Superior temporal gyrus (tissue), 1 donor: ENCODE results near the gene CATSPER3.

Experiments
- DNase-seq: peaks from one replicate; pipeline ENCODE4 v3.0.0-alpha.2; 2016; ENCODE audit errors: extremely low spot score

The CATSPER3 gene

DNA sequence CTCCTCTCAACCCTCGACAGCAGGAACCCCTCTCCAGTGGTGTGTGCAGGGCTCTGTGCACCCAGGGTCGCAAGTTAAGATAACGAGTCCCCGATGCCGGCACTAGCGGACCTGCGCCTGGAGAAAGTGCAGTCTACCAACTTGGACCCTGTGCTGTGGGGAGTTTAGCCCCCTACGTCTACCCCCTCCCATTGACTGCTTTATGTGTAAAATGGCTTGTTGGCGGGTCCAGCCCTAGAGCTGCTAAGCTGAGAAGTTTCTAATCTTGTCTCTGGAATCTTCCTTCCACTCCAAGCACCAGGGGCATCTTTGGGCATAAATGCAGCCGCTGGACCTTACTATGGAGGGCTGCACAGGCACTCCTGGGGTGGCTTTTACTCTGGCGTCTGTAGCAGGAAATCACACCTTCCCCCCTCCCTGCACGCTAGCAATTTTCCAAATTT, 73.5 kb downstream of the CATSPER3 start:
- DNase-seq = no peak

DNA sequence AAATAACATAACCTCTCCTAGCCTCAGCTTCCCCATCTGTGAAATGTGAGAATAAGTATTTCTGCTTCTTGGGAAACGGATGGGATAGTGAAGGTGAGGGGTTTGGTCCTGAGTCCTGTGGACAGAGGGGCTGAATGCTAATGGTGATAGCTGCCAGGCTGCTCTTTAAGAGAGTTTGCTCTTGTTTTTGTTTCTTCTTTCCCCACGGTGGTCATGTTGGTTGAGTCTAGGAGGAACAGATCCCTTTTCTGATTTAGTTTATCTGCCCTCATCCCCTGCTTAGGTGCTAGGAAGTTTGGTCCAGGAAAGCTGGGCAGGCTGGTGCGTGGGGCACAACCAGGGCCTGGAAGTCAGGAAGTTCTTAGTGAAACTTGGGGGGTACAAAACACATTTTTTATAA, 74.0 kb downstream of the CATSPER3 start:
- DNase-seq = no peak

DNA sequence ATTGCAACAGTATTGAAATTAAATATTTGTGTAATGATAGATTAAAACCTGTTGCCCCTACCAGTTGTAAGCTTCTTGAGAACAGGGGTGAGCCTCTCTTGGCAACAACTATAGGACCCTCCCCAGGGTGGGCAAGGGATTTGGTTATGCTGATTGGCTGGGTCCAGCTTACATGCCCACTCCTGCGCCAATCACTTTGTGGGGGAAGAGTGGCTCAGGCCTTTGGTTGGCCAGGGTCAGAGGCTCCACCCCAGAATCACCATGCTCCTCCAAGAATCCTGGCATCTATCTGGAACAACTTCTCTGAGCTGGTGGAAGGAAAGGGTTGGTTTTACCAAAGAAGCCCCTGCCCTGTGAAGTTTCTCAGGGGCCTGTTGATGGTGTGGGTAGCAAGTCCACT, 74.9 kb downstream of the CATSPER3 start:
- DNase-seq = no peak

GRCh38 chr5:135045488-135045887, 77.8 kb downstream of the CATSPER3 start:
- DNase-seq = no peak

DNA sequence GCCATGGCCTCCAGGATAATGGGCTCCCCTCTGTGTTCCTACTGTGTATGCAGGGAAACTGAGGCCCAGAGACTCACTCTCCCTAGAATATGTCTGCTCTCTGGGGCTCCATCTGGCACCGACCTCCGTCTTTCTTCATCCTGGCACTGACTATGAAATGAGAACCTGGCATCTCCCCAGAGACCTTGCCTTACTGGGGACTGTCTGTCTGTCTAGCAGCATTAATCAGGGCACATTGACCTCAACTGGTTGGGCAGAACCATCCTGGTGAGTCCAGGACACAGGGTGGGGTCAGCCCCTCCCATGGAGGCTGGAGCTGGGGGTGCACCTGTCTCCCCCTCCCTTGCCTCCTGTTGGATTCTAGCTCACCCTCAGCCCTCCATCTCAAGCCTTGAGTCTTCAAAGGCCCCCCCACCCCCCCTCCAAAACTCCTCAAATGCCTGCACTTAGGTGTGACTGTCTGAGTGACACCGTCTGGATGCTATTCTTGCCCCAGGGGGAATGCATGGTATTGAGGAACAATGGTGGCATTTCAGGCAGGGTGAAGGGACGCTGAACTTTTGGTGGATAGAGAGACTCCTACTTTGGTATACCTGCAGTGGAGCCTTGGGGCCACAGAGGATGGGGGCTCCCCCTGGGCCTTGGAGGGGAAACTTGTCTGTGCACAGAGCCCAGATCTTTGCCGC, 79.1 kb downstream of the CATSPER3 start:
- DNase-seq = no peak

DNA sequence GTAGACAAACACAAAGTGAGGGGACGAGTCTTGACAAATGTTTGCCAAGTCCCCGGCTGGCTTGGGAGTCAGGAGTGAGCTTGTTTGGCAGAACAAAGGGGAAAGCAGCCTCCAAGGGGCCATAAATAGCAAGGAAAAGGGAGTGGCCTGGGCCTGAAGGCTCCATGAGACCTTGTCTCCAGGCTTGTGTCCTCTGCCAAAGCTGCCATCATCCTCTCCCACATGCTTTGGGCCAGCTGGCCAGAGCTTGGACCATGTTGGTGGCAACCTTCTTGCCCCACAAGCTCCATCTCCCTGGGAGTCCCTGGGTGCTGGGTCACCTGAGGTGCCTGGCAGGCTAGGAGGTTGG, 79.6 kb downstream of the CATSPER3 start:
- no peak for DNase-seq

DNA sequence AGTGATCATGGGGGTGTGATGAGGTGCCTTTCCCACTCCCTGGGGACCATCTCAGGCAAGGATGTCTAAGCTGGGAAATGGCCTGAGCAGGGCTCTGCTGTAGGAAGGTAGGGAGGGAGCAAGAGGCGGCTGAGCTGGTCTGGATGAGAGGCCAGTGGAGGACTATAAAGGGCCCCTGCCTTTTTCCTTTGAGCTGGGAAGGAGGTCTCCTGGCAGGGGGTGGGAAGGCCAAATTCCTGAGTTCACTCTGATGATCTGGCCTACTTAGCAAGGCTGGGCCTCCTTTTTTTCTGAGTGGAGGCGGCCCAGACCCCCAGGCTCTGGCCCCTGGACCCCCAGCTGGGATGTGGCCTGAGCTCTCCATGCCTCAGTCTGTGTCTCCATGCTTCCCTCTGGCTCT, 80.6 kb downstream of the CATSPER3 start:
- DNase-seq = no peak

- no peak for DNase-seq
Observed at GRCh38 chr5:135048930-135049329, 81.2 kb downstream of the CATSPER3 start.

GRCh38 chr5:135050244-135050767, 82.6 kb downstream of the CATSPER3 start:
- DNase-seq = no peak

GRCh38 chr5:135051399-135051798, 83.7 kb downstream of the CATSPER3 start:
- DNase-seq = no peak

DNA sequence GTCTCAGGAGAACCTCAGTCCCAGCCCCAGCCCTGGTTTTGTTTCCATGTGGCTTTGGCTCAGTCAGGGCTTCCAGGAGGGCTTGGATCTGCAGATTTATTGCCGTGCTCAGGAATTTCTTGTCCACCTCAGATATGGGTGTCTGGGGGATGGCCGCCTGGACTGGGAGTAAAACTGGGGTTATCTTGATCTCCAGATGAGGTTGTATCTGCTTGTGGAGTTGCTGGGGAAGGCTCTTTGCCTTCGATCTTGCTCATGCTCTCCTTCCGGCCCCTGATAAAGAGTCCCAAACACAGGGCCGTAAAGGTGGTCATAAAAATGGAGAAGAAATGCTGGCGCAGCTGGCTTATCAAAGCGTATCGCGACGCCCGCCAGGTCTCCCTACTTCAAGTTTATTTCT, 84.2 kb downstream of the CATSPER3 start:
- DNase-seq = no peak

DNA sequence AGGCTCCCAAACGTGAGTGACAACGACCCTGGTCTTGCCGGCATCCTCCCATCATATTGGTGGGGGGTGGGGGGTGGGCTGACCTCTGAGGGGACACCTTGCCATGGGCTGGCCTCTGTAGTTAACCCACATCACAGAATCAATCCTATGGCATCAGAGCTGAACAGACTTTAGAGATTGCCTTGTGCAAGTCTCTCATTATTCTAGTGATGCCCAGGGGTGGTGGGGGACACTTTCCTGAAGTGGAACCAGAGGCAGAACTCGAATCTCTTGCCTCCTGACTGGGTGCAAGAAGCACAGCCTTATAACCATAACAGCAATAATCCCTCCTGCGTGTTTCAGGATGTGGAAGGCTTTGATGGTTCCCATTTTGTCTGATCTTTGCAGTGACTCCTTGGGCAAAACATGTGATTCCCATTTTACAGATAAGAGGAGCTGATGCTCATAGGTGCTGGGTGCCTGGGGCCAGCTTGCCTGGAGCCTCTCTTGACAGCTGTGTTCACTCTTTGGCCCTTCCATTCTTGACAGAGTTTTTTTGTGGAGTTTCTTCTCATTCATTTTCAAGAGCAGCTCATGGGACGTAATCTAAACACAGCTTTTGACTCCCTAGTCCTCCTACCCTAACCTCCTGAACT, 84.9 kb downstream of the CATSPER3 start:
- DNase-seq = no peak

GRCh38 chr5:135053278-135053677, 85.6 kb downstream of the CATSPER3 start:
- DNase-seq = no peak

DNA sequence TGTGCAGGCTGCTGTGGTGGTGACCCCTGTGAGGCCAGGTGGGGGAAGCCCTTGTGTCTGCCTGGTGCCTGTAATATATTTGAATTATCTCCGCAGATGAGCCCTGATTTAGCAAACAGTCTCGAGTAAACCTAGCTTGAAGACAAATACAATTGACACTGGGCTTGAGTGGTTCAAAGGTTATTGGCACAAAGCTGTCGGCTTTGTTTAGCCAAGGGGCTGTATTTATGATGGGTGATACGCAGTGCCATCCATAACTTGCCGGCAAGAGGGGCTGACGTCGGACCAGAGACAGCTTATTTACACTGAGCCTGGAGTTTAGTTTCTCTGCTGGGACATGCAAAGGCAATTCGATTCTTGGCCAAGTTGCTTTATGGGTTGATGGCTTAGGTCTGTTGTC, 86.3 kb downstream of the CATSPER3 start:
- no peak for DNase-seq

- no peak for DNase-seq
Observed at GRCh38 chr5:135054546-135054945, 86.8 kb downstream of the CATSPER3 start.

GRCh38 chr5:135055396-135055795, 87.7 kb downstream of the CATSPER3 start:
- no peak for DNase-seq

GRCh38 chr5:135056316-135057030, 88.8 kb downstream of the CATSPER3 start:
- DNase-seq = no peak

- DNase-seq = no peak
Observed at GRCh38 chr5:135057233-135057632, 89.5 kb downstream of the CATSPER3 start.

DNA sequence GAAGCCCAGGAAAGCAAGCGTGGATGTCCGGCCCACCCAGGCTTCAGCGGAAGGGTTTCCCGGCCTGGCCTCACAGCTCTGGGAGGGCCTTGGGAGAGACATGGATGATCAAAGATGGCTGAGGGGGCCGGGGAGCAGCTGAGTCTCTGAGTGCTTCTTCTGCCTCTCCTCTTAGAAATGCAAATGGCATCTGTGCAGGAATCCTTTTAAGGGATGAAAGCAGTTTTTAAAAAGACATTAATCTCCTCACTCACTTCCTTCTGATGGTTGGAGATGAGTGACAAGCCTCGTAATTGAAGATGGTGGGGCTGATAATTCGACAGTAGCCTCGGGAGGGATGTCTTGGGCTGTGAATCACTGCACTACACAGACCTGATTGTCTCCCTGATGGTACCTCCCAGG, 90.6 kb downstream of the CATSPER3 start:
- no peak for DNase-seq

GRCh38 chr5:135059000-135059923, 91.6 kb downstream of the CATSPER3 start:
- DNase-seq = no peak

GRCh38 chr5:135060021-135060420, 92.3 kb downstream of the CATSPER3 start:
- no peak for DNase-seq

DNA sequence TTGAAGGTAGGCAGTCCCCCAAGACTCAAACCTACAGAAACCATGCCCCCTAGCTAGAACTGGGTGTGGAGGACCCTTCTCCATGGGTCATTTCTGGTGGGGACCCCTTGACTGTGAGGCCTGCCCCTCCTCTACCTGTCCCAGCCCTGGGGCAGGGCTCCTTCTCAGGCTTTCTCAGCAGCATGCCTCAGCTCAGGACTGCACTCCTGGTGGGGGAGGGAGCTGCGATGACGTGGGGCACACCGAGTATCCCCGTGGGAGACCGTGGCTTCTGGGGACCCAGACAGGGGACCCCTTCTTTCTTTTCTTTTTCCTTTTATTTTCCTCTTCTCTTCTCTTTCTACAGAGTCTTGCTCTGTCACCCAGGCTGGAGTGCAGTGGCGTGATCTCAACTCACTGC, 93.3 kb downstream of the CATSPER3 start:
- DNase-seq = no peak
